ENCODE measurements around the gene SLCO1B1.
"Not testable (repeated sequence)": the region's sequence is repeated elsewhere in the genome, so short reads cannot be mapped to it uniquely, and the experiment has no call there.

Gene SLCO1B1

GRCh38 chr12:21130998-21131397, at the start of gene SLCO1B1:
SLCO1B1 (plus strand) TSS chr12:21131194; CDS start chr12:21141575, 10,381 bp downstream.
- no peak for DNase-seq

GRCh38 chr12:21084753-21085152, 46.2 kb upstream of the SLCO1B1 start:
- DNase-seq: not testable (repeated sequence)

GRCh38 chr12:21111732-21112131, 19.3 kb upstream of the SLCO1B1 start:
- DNase-seq: no peak

- DNase-seq: no peak
These were observed 17.7 kb upstream of the SLCO1B1 start for GRCh38 chr12:21113266-21113665.

- DNase-seq: no peak
These were observed 13.0 kb upstream of the SLCO1B1 start for GRCh38 chr12:21117995-21118394.

- no peak for DNase-seq
These were observed 12.2 kb upstream of the SLCO1B1 start for GRCh38 chr12:21118760-21119159.

GRCh38 chr12:21129351-21129750, 1.6 kb upstream of the SLCO1B1 start:
- no peak for DNase-seq

GRCh38 chr12:21129906-21130305, 1.1 kb upstream of the SLCO1B1 start:
- DNase-seq: no peak

- not testable (repeated sequence) for DNase-seq
These were observed 6.5 kb downstream of the SLCO1B1 start for GRCh38 chr12:21137318-21137999.

- DNase-seq: no peak
These were observed 7.0 kb downstream of the SLCO1B1 start for GRCh38 chr12:21138016-21138415.

GRCh38 chr12:21144309-21144708, 13.3 kb downstream of the SLCO1B1 start:
- no peak for DNase-seq

- not testable (repeated sequence) for DNase-seq
These were observed 18.9 kb downstream of the SLCO1B1 start for GRCh38 chr12:21149861-21150260.

GRCh38 chr12:21151184-21151583, 20.2 kb downstream of the SLCO1B1 start:
- no peak for DNase-seq

GRCh38 chr12:21155522-21156351, 24.7 kb downstream of the SLCO1B1 start:
- no peak for DNase-seq

- DNase-seq: no peak
These were observed 34.1 kb downstream of the SLCO1B1 start for GRCh38 chr12:21165048-21165447.

- DNase-seq: peak; percentile 56
These were observed 39.0 kb downstream of the SLCO1B1 start for GRCh38 chr12:21169878-21170472.

- no peak for DNase-seq
These were observed 41.1 kb downstream of the SLCO1B1 start for GRCh38 chr12:21172079-21172478.

GRCh38 chr12:21183721-21184275, 52.8 kb downstream of the SLCO1B1 start:
- no peak for DNase-seq

GRCh38 chr12:21190016-21190415, 59.0 kb downstream of the SLCO1B1 start:
- DNase-seq: no peak

GRCh38 chr12:21214433-21214832, 83.4 kb downstream of the SLCO1B1 start:
- peak; percentile 51 for DNase-seq

- DNase-seq: no peak
These were observed 88.2 kb downstream of the SLCO1B1 start for GRCh38 chr12:21219206-21219605.

- DNase-seq: no peak
These were observed 89.3 kb downstream of the SLCO1B1 start for GRCh38 chr12:21220266-21220665.

- DNase-seq: no peak
These were observed 90.1 kb downstream of the SLCO1B1 start for GRCh38 chr12:21221072-21221471.

All from RPMI8226 (cell line).